Neural cell (in vitro differentiated cells): Measurements from ENCODE around the gene DOHH.

Source experiments
- EZH2 ChIP-seq: fragments of 200-600, 300-800 bp; shearing (Covaris generic), sonication (generic); IDR thresholded peaks from 2 replicates; pipeline ENCODE4 v1.6.1; 2014; ENCODE audit warnings: antibody characterized with exemption, low read length, borderline replicate concordance, mild to moderate bottlenecking; ENCODE audit not compliant: insufficient read depth, poor library complexity, severe bottlenecking
- POLR2AphosphoS5 ChIP-seq: IDR thresholded peaks from 2 replicates; pipeline ENCODE4 v1.6.1; 2012
- RAD21 ChIP-seq: fragments of 450-650 bp; conservative IDR thresholded peaks from 2 replicates; pipeline ENCODE4 v1.6.1; 2014; ENCODE audit warnings: antibody characterized with exemption, mild to moderate bottlenecking, moderate library complexity
- TAF1 ChIP-seq: IDR thresholded peaks from 2 replicates; pipeline ENCODE4 v1.6.1; 2012; ENCODE audit warnings: low read depth
- TF ChIP-seq, protein P1 (sequence below): fragments of 450-650 bp; IDR thresholded peaks from 2 replicates; pipeline ENCODE4 v1.5.1; 2014; ENCODE audit warnings: antibody characterized with exemption, mild to moderate bottlenecking, moderate library complexity; ENCODE audit not compliant: poor library complexity, severe bottlenecking
- TF ChIP-seq, protein P2 (sequence below): IDR thresholded peaks from 2 replicates; pipeline ENCODE4 v1.6.1; 2012; ENCODE audit warnings: borderline replicate concordance

DNA sequence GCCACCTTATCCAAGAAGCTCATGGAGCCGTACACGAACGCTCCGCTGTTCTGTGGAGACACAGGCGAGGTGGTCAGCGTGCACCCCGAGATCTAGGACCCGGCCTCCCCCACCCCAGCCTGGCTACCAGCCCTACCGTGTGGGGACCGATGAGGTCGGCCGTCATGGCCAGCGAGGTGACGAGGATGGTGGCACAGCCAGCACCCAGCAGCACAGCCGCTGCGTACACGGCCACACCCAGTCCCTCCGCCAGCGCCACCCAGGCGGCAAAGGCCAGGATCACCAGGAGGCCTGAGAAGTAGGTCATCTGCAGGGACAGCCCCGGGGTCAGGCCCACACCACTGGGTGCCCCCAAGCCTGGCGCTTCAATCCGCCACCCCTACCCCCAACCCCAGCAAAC, 45.6 kb upstream of the DOHH start:
- no peak for TF ChIP-seq RAD21
- no peak for TF ChIP-seq TAF1
- TF ChIP-seq, protein P1, sequence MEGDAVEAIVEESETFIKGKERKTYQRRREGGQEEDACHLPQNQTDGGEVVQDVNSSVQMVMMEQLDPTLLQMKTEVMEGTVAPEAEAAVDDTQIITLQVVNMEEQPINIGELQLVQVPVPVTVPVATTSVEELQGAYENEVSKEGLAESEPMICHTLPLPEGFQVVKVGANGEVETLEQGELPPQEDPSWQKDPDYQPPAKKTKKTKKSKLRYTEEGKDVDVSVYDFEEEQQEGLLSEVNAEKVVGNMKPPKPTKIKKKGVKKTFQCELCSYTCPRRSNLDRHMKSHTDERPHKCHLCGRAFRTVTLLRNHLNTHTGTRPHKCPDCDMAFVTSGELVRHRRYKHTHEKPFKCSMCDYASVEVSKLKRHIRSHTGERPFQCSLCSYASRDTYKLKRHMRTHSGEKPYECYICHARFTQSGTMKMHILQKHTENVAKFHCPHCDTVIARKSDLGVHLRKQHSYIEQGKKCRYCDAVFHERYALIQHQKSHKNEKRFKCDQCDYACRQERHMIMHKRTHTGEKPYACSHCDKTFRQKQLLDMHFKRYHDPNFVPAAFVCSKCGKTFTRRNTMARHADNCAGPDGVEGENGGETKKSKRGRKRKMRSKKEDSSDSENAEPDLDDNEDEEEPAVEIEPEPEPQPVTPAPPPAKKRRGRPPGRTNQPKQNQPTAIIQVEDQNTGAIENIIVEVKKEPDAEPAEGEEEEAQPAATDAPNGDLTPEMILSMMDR: no peak
- TF ChIP-seq, protein P2, sequence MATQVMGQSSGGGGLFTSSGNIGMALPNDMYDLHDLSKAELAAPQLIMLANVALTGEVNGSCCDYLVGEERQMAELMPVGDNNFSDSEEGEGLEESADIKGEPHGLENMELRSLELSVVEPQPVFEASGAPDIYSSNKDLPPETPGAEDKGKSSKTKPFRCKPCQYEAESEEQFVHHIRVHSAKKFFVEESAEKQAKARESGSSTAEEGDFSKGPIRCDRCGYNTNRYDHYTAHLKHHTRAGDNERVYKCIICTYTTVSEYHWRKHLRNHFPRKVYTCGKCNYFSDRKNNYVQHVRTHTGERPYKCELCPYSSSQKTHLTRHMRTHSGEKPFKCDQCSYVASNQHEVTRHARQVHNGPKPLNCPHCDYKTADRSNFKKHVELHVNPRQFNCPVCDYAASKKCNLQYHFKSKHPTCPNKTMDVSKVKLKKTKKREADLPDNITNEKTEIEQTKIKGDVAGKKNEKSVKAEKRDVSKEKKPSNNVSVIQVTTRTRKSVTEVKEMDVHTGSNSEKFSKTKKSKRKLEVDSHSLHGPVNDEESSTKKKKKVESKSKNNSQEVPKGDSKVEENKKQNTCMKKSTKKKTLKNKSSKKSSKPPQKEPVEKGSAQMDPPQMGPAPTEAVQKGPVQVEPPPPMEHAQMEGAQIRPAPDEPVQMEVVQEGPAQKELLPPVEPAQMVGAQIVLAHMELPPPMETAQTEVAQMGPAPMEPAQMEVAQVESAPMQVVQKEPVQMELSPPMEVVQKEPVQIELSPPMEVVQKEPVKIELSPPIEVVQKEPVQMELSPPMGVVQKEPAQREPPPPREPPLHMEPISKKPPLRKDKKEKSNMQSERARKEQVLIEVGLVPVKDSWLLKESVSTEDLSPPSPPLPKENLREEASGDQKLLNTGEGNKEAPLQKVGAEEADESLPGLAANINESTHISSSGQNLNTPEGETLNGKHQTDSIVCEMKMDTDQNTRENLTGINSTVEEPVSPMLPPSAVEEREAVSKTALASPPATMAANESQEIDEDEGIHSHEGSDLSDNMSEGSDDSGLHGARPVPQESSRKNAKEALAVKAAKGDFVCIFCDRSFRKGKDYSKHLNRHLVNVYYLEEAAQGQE: no peak
- no peak for TF ChIP-seq EZH2
- TF ChIP-seq POLR2AphosphoS5: no peak
